Measurements from ENCODE around the gene CSNK1E.

- TF ChIP-seq, protein P1, sequence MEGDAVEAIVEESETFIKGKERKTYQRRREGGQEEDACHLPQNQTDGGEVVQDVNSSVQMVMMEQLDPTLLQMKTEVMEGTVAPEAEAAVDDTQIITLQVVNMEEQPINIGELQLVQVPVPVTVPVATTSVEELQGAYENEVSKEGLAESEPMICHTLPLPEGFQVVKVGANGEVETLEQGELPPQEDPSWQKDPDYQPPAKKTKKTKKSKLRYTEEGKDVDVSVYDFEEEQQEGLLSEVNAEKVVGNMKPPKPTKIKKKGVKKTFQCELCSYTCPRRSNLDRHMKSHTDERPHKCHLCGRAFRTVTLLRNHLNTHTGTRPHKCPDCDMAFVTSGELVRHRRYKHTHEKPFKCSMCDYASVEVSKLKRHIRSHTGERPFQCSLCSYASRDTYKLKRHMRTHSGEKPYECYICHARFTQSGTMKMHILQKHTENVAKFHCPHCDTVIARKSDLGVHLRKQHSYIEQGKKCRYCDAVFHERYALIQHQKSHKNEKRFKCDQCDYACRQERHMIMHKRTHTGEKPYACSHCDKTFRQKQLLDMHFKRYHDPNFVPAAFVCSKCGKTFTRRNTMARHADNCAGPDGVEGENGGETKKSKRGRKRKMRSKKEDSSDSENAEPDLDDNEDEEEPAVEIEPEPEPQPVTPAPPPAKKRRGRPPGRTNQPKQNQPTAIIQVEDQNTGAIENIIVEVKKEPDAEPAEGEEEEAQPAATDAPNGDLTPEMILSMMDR (IDR thresholded peaks at IDR 0.05; ENCODE audit: low read depth, low read length, poor library complexity, severe bottlenecking): no peak
- no peak for TF ChIP-seq EZH2phosphoT487 (IDR thresholded peaks at IDR 0.05; ENCODE audit: borderline replicate concordance, low read length)
Measured at GRCh38 chr22:38264322-38264843, 52.9 kb downstream of the CSNK1E start.
